Measurements from ENCODE around the gene MALRD1.

DNA sequence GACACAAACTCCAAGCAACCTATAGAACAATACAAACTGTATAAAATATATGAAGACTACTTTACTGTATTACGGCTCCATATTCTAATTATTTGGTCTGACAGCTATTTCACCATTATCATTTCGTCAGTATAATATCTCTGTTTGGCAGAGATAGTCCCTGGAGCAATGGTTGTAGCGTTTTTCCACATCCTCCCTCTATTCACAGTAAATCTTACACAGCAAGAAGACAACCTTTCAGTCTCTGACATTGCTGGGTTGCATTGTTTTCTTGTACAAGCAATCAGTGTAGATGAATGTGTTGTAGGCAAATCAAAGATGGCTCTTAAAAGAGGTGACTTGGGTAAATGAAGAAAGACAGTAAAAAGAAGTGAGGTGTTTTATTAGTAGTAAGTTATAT is 662.0 kb downstream of the MALRD1 start:
- TF ChIP-seq, protein P1, sequence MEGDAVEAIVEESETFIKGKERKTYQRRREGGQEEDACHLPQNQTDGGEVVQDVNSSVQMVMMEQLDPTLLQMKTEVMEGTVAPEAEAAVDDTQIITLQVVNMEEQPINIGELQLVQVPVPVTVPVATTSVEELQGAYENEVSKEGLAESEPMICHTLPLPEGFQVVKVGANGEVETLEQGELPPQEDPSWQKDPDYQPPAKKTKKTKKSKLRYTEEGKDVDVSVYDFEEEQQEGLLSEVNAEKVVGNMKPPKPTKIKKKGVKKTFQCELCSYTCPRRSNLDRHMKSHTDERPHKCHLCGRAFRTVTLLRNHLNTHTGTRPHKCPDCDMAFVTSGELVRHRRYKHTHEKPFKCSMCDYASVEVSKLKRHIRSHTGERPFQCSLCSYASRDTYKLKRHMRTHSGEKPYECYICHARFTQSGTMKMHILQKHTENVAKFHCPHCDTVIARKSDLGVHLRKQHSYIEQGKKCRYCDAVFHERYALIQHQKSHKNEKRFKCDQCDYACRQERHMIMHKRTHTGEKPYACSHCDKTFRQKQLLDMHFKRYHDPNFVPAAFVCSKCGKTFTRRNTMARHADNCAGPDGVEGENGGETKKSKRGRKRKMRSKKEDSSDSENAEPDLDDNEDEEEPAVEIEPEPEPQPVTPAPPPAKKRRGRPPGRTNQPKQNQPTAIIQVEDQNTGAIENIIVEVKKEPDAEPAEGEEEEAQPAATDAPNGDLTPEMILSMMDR (IDR thresholded peaks at IDR 0.05), result no peak
- TF ChIP-seq POLR2A (IDR thresholded peaks at IDR 0.05), result no peak

All from thyroid gland (tissue), 4 donors.